ENCODE measurements around the gene STK24. TPM values are rescaled to one million over a fixed set of nuclear protein-coding genes. Genes with fewer than 3 reads are reported as not detected.
A peak's percentile ranks its signal among the peaks of the same experiment; 100 is the strongest.

The STK24 gene
- total RNA-seq, 1 experiment from 2014 or later, result 121 TPM

GRCh38 chr13:98556968-98557631, 19.8 kb downstream of the STK24 start:
- DNase-seq (ENCODE audit: low spot score), result peak; percentile 29

GRCh38 chr13:98556142-98556816, 20.6 kb downstream of the STK24 start:
- DNase-seq (ENCODE audit: low spot score), result no peak

- DNase-seq (ENCODE audit: low spot score), result no peak
Observed at GRCh38 chr13:98549728-98550317, 27.1 kb downstream of the STK24 start.

- DNase-seq (ENCODE audit: low spot score), result peak; percentile 24
Observed at GRCh38 chr13:98549006-98549727, 27.7 kb downstream of the STK24 start.

- DNase-seq (ENCODE audit: low spot score), result peak; percentile 40
Observed at GRCh38 chr13:98548230-98548629, 28.7 kb downstream of the STK24 start.

- DNase-seq (ENCODE audit: low spot score), result no peak
Observed at GRCh38 chr13:98547455-98547854, 29.5 kb downstream of the STK24 start.

GRCh38 chr13:98546402-98546801, 30.5 kb downstream of the STK24 start:
- no peak for DNase-seq (ENCODE audit: low spot score)

GRCh38 chr13:98544104-98544710, 32.7 kb downstream of the STK24 start:
- no peak for DNase-seq (ENCODE audit: low spot score)

GRCh38 chr13:98543378-98544103, 33.4 kb downstream of the STK24 start:
- DNase-seq (ENCODE audit: low spot score), result no peak

GRCh38 chr13:98542568-98543377, 34.1 kb downstream of the STK24 start:
- no peak for DNase-seq (ENCODE audit: low spot score)

- no peak for DNase-seq (ENCODE audit: low spot score)
Observed at GRCh38 chr13:98541701-98542203, 35.2 kb downstream of the STK24 start.

- DNase-seq (ENCODE audit: low spot score), result no peak
Observed at GRCh38 chr13:98541191-98541590, 35.7 kb downstream of the STK24 start.

- no peak for DNase-seq (ENCODE audit: low spot score)
Observed at GRCh38 chr13:98540476-98540875, 36.4 kb downstream of the STK24 start.

- DNase-seq (ENCODE audit: low spot score), result no peak
Observed at GRCh38 chr13:98539666-98540065, 37.2 kb downstream of the STK24 start.

GRCh38 chr13:98538876-98539275, 38.0 kb downstream of the STK24 start:
- no peak for DNase-seq (ENCODE audit: low spot score)

- no peak for DNase-seq (ENCODE audit: low spot score)
Observed at GRCh38 chr13:98537740-98538139, 39.2 kb downstream of the STK24 start.

- no peak for DNase-seq (ENCODE audit: low spot score)
Observed at GRCh38 chr13:98537306-98537705, 39.6 kb downstream of the STK24 start.

- DNase-seq (ENCODE audit: low spot score), result no peak
Observed at GRCh38 chr13:98536729-98537128, 40.2 kb downstream of the STK24 start.

GRCh38 chr13:98535501-98536354, 41.2 kb downstream of the STK24 start:
- no peak for DNase-seq (ENCODE audit: low spot score)
